ENCODE data around the gene PPIL6.
A peak's percentile ranks its signal among the peaks of the same experiment; 100 is the strongest.

Gene PPIL6

DNA sequence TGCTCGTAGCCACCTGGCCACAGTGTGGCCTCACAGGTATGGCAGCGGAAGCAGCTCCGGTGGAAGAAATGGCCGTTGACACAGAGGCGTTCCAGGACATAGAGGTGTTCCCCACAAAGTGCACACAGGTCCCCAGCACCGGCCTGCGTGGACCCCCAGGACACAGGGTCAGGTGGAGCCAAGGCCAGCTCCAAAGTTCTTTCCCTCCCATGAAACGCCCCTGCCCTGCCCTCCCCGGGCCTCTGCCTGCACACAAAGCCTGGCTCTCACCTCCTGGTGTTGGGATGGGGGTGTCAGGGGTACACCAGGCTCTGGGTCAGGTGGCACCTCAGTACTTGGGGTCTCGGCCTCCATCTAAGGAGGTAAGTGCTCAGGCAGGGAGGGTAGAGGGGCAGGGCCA, 6.7 kb upstream of the PPIL6 start:
- TF ChIP-seq, protein P1, sequence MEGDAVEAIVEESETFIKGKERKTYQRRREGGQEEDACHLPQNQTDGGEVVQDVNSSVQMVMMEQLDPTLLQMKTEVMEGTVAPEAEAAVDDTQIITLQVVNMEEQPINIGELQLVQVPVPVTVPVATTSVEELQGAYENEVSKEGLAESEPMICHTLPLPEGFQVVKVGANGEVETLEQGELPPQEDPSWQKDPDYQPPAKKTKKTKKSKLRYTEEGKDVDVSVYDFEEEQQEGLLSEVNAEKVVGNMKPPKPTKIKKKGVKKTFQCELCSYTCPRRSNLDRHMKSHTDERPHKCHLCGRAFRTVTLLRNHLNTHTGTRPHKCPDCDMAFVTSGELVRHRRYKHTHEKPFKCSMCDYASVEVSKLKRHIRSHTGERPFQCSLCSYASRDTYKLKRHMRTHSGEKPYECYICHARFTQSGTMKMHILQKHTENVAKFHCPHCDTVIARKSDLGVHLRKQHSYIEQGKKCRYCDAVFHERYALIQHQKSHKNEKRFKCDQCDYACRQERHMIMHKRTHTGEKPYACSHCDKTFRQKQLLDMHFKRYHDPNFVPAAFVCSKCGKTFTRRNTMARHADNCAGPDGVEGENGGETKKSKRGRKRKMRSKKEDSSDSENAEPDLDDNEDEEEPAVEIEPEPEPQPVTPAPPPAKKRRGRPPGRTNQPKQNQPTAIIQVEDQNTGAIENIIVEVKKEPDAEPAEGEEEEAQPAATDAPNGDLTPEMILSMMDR (IDR thresholded peaks at IDR 0.05; ENCODE audit: low read depth, low read length), result no peak

DNA sequence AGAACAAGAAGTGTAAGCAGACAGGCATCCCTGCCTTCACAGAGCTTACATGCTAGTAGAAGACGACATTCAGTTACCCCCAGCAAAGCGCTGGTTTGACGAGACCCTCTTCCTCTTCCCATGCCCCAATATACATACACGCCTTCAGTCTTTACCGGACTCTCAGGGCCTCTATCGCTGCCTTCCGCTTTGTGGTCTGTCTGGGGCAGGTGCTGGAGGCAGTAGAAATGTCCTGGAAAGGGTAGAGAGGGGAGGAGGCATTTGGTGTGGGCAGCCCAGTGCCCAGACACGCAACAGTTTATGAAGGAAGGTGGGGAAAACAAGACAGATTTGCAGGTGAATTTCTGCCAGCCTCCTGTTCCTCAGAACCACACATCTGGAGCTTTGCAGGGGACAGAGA, 6.1 kb upstream of the PPIL6 start:
- TF ChIP-seq, protein P1 (IDR thresholded peaks at IDR 0.05; ENCODE audit: low read depth, low read length), result no peak
- no peak for DNase-seq (ENCODE audit: extremely low read depth, low read depth)

More for the DNA sequence above, 6.7 kb upstream of the PPIL6 start:
- DNase-seq (ENCODE audit: extremely low read depth, low read depth), result no peak

GRCh38 chr6:109446072-109446471, 5.6 kb upstream of the PPIL6 start:
- TF ChIP-seq, protein P1 (IDR thresholded peaks at IDR 0.05; ENCODE audit: low read depth, low read length), result no peak
- DNase-seq (ENCODE audit: extremely low read depth, low read depth), result no peak

- TF ChIP-seq, protein P1 (IDR thresholded peaks at IDR 0.05; ENCODE audit: low read depth, low read length), result no peak
- no peak for DNase-seq (ENCODE audit: extremely low read depth, low read depth)
Measured at GRCh38 chr6:109445382-109445781, 5.0 kb upstream of the PPIL6 start.

DNA sequence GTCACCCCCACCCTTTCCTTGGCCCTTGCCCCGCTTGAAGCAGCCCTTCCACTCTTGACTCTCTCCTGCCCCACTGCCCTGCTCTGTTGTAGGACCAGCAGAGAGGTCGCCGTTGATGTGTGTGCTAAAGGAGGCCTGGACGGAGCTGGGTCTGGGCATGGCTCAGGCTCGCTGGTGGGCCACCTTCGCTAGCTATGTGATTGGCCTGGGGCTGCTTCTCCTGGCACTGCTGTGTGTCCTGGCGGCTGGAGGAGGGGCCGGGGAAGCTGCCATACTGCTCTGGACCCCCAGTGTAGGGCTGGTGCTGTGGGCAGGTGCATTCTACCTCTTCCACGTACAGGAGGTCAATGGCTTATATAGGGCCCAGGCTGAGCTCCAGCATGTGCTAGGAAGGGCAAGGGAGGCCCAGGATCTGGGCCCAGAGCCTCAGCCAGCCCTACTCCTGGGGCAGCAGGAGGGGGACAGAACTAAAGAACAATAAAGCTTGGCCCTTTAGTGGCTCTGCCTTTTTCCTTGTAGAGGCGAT, 3.1 kb upstream of the PPIL6 start:
- DNase-seq (ENCODE audit: extremely low read depth, low read depth), result no peak
- TF ChIP-seq, protein P1 (IDR thresholded peaks at IDR 0.05; ENCODE audit: low read depth, low read length), result no peak

GRCh38 chr6:109442393-109442924, 2.0 kb upstream of the PPIL6 start:
- no peak for DNase-seq (ENCODE audit: extremely low read depth, low read depth)
- TF ChIP-seq, protein P1 (IDR thresholded peaks at IDR 0.05; ENCODE audit: low read depth, low read length), result no peak

DNA sequence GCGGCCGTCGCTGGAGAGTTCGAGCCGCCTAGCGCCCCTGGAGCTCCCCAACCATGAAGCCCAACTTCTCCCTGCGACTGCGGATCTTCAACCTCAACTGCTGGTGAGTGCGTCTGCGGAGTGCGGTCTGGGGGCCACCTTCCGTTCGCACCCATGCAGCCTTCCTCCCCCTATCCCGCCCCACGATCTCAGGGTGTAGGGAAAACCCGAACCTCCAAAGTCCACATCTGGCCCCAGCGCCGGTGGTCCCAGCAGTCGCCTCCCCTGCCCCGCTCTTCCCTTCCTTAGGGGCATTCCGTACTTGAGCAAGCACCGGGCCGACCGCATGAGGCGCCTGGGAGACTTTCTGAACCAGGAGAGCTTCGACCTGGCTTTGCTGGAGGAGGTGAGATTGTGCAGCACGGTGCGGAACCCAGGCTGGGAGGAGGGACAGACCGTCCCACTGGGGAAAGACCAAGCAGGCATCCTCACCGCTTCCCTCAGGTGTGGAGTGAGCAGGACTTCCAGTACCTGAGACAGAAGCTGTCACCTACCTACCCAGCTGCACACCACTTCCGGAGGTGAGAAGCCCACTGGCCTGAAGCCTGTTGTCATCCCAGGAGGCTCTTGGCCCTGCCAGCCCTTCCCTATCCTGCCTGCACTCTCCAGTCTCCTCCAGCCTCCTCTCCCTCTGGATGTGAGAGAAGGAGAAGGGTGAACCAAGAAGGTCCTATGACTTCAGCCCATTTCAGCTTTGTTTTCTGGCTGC, 815 bp upstream of the PPIL6 start:
- DNase-seq (ENCODE audit: extremely low read depth, low read depth), result no peak

More for the DNA sequence above, 815 bp upstream of the PPIL6 start:
- TF ChIP-seq, protein P1 (IDR thresholded peaks at IDR 0.05; ENCODE audit: low read depth, low read length), result peak; percentile 18
